HG03045 (cell line): ENCODE data around the gene AMPD2.
"Not testable (repeated sequence)": the region's sequence is repeated elsewhere in the genome, so short reads cannot be mapped to it uniquely, and the experiment has no call there.

Experiments used
- ATAC-seq: cut with Tn5 transposase; IDR thresholded peaks from one replicate; pipeline ENCODE4 v1.9.1; 2021; ENCODE audit warnings: mild to moderate bottlenecking, moderate library complexity; ENCODE audit not compliant: unreplicated experiment

The AMPD2 gene

GRCh38 chr1:109649491-109649914 lies 29.9 kb downstream of the AMPD2 start:
- ATAC-seq, result no peak

DNA sequence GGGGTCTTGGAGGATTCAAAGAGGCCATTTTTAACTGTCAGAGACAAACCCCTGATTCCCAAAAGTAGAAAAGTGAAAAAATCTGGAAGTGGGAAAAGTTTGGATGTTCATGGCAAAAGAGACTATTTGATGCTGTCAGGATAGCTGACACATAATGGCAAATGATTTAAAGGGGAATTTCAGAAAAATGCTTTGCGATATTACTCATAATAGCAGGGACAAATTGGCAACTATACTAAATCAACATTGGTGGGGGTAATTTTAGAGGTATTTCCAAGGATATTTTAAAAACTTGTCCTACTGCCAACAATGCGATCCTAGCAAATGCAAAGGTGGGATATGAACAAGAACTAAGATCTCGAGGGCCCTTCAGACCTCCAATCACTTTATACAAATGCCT lies 31.0 kb downstream of the AMPD2 start:
- no peak for ATAC-seq

DNA sequence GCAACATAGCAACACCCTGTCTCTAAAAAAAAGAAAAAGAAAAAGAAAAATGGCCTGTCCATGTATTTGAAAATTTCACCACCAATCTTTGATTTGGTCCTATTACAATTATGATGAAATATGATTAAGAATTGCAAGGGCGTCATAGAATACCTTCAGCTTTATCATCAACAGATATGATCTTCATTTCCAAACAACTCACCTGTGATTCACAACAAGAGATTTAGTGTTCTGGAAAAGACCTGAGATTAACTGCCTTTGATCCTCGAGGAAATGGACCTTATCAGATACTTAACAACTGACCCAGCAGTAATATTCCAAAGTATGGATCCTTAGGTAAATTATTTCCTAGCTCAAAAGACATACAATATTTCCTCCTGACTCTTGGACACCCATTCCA lies 32.8 kb downstream of the AMPD2 start:
- no peak for ATAC-seq

DNA sequence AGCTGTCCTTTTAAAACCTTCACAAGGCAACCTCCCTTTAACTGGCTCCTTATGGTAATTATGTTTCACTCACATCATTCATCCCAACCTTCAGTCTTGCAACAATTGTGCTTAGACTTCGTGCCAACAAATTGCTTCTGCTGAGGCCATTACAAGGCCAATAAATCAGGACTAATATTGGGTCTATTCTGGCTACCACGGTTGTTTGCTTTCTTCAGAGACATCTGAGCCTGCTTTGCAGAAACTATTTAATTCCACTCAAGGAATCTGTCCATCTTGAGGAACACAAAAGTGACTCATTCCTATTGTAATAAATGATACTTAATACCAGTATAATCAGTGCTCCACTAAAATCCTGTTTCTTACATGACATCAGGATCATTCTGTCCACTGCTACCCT lies 33.7 kb downstream of the AMPD2 start:
- ATAC-seq, result no peak

DNA sequence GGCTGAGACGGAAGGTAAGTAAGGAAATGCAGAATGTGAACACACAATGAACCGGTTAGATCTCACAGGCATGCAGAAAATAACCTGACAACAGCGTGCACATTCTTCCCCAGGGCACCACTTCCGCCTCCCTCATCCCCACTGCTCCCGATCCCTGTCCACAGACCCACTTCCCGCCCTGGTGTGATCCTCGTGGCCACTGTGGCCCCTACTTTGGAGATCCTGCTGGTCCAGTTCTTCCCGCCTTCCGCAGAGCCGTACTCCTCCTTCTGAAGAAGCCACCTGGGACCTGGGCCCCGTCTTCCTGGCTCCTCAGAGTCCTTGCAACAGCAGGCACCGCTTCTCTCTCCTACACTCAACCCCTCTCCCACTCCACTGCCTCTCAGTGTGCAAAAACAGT lies 34.9 kb downstream of the AMPD2 start:
- ATAC-seq, result no peak

DNA sequence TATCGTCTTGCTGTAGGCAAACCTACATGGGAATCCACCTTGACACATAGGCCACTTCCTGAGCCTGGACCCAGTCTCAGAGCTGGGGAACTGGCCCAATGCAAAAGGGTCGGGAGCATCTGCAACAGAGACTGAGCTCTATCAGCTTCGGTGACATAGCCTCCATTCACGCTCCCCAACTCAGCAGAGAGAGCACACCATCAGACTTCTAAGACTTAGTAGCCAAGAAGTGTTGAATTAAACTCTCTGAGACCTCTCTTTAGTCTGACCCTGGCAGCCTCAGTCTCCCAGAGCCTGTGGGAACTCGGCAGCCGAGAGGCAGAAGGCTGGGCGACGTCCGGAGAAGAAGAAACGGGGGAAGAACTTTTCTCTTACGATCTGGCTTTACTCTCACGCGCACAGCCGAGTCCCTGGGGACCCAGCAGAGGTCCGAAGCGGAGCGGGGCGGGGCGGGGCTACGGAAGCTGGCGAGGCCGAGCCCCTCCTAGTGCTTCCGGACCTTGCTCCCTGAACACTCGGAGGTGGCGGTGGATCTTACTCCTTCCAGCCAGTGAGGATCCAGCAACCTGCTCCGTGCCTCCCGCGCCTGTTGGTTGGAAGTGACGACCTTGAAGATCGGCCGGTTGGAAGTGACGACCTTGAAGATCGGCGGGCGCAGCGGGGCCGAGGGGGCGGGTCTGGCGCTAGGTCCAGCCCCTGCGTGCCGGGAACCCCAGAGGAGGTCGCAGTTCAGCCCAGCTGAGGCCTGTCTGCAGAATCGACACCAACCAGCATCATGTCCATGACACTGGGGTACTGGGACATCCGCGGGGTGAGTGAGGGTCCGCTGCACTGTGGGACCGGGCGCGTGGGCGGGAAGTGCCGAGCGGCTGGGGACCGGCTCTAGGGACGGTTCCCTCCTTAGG lies 36.2 kb downstream of the AMPD2 start, which contains the start of gene GSTM4:
TSS of gene GSTM4 (plus strand) at position 485 of the 905 bp plus-strand sequence. CDS start at position 776, 291 bp downstream.
- ATAC-seq, result peak; percentile 92

DNA sequence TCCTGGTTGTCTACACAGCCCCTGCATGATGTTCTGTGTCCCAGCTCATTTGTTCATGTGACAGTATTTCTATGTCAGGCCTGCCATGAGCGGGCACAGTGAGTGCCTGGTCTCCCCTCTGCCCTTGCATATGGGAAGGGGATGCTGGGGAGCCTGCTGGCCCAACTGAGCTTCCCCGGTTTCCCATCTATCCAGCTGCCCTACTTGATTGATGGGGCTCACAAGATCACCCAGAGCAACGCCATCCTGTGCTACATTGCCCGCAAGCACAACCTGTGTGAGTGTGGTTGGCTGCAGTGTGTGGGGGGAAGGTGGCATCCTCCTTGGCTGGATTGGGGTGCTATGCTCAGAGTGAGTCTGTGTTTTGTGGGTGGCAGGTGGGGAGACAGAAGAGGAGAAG lies 37.8 kb downstream of the AMPD2 start:
- no peak for ATAC-seq

DNA sequence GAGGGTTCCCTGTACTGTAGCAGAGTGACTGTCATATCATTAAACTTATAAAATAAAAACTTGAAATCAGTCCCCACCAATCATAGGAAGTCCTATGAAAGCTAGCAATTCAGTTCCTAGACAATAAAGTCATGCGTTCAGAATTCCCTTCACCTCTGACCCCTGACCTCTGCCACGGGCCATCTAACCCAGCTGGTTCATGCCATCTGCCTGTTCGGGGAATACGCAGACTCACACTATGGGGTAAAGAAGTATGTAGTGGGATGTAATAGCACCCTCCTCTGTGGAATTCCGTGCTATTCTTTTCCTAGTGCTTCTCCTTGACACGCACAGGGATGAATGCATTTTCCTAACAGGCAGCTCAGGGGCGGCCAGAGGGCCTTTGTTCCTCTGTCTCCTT lies 38.3 kb downstream of the AMPD2 start:
- no peak for ATAC-seq

GRCh38 chr1:109658533-109659042 lies 39.0 kb downstream of the AMPD2 start:
- no peak for ATAC-seq

DNA sequence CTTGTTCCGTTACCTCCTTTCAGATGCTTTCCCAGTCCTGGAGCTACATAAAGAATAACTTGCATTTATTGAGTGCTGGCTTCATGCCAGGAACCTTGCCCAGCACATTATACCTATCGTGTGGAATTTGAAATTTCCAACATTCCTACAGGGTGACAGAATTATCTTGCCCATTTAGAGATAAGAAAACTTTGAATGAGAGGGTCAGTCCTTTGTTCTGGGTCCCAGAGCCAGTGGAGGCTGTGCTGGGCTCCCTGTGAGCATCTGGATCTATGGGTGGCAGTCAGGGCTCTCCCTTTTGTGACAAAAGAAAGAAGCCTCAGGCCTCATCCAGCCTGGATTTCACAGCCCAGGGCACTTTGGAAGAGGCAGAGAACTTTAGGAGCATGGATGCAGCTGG lies 39.5 kb downstream of the AMPD2 start:
- no peak for ATAC-seq

DNA sequence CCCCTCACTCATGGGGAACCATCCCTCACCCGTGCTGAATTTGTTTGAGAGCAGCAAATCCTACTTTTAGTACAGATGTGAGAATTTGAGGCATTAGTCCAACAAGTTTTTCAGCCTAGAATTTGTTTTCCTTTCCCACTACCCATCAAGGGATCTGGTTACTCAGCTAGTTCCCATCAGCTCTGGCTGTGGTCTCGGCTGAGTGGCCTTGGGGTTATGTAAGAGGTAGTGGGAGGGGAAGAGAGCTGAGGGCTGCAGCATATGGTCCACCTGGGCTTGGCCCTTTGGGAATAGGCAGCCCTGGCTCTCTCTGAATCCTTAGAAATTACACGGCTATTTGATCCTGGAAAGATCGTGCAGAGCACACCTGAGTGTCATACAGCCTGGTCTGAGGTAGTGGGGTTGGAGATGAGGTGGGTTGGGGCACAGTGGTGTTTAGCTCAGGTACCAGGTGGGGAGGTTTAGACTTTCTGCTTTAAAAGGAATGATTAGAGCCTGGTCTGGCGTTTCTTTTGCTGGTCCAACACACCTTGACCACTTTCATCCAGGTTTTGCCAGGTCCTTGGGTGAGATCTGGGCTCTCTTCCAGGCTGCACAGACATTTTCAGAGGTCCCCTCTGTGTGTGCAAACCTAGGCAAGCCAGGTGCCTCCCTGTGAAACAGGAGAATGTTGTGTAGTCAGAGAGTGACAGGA lies 40.5 kb downstream of the AMPD2 start:
- ATAC-seq, result no peak

- ATAC-seq, result not testable (repeated sequence)
Observed at GRCh38 chr1:109660691-109661026, 41.0 kb downstream of the AMPD2 start.

DNA sequence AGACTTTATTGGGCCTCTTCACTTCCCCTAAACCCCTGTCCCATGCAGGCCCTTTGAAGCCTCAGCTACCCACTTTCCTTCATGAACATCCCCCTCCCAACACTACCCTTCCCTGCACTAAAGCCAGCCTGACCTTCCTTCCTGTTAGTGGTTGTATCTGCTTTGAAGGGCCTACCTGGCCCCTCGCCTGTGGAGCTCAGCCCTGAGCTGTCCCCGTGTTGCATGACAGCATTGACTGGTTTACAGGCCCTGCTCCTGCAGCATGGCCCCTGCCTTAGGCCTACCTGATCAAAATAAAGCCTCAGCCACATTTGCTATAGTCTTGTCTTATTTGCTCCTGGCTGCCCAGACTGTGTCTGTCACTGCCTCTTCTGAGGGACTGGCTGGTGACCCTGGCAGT lies 41.8 kb downstream of the AMPD2 start:
- ATAC-seq, result no peak

DNA sequence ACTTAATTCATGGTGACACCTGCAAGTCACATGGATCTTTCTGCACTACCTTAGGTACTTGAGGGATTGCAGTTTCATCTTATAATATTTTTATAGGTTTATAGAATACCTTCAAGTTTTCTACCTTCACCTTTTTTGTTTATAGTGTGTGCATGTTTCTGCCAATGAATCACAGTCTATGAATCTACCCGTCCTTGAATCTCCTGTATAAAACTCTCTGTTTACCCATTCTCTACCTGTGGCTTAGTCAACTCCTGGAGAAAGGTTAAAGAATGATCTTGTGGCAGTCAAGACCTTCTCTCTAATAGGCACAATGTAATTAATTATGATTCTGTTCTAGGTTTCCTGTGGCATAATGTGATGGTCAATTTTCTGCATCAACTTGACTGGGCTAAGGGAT lies 45.0 kb downstream of the AMPD2 start:
- no peak for ATAC-seq

DNA sequence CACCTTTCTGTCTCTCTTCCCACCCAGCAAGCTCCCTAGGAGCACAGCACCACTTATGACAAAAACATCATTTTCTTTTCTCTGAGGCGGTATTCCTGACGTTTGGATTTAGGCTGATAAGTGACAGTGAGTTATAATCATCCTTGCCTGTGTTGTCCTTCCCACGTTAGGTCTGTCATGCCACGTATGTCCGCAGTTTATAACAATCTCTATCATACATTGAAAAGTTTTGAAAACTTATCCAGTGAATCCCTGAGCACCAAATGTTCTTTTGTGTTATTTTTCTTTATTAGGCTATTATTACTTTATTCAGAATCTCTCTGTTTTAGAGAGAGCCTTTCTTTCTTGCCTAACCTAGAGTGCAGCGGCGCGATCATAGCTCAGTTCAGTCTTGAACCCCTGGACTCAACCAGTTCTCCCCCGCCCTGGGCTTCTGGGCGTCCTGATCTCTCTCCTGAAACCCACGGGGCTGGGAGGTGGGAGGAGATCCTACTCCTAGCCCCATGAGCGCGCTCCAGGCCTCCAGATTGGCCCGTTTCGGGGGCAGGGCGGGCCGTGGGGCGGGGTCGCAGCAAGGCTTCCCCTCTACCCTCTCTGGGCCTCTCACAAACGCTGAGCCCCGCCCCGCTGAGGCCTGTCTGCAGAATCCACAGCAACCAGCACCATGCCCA lies 48.0 kb downstream of the AMPD2 start, which contains the start of gene GSTM2:
TSS of gene GSTM2 (plus strand) at position 606 of the 671 bp plus-strand sequence. CDS start at position 665, 59 bp downstream.
- peak; percentile 95 for ATAC-seq

- no peak for ATAC-seq
Observed at GRCh38 chr1:109668123-109668775, 48.6 kb downstream of the AMPD2 start.

- no peak for ATAC-seq
Observed at GRCh38 chr1:109669246-109669948, 49.8 kb downstream of the AMPD2 start.

DNA sequence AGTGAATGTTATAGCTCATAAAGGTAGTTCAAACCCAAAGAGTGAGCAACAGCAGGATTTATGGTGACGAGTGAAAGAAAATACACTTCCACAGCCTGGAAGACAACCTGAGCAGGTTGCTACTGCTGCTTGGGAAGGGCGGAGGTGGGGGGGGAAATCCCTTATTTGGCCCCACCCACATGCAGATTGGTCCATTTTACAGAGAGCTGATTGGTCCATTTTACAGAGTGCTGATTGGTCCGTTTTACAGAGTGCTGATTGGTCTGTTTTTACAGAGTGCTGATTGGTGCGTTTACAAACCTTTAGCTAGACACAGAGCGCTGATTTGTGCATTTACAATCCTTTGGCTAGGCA lies 50.3 kb downstream of the AMPD2 start:
- ATAC-seq, result not testable (repeated sequence)

- no peak for ATAC-seq
Observed at GRCh38 chr1:109671067-109671466, 51.4 kb downstream of the AMPD2 start.

DNA sequence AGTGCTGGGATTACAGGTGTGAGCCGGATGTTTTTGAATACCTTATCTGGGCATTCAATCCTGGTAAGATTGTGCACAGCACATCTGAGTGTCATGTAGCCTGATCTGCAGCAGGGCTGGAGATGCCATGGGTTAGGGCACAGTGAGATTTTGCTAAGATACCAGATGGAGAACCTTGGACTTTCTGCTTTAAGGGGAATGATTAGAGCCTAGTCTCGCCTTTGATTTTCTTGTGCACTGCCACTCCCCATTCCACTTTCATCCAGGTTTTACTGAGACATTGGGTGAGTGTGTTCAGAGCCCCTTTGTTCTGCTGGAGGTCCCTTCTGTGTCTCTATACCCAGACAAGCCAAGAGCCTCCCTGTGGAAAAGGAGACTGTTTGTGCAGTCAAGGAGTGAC lies 54.2 kb downstream of the AMPD2 start:
- not testable (repeated sequence) for ATAC-seq
